Right kidney (tissue), 9 donors: Measurements from ENCODE around the gene ASPHD1.
"Not testable (repeated sequence)": the region's sequence is repeated elsewhere in the genome, so short reads cannot be mapped to it uniquely, and the experiment has no call there.

Experiments used
- DNase-seq: peaks from one replicate; pipeline ENCODE4 v3.0.0-alpha.2; 2016
- long read RNA-seq, 8 donors: transcript quantifications; one replicate each; lab custom pipeline, GENCODE V29; 2026

The ASPHD1 gene, protein sequence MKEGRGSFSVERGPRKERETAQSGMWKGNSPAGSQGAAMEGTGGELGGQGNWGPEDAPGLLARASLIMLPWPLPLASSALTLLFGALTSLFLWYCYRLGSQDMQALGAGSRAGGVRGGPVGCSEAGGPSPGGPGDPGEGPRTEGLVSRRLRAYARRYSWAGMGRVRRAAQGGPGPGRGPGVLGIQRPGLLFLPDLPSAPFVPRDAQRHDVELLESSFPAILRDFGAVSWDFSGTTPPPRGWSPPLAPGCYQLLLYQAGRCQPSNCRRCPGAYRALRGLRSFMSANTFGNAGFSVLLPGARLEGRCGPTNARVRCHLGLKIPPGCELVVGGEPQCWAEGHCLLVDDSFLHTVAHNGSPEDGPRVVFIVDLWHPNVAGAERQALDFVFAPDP
- long read RNA-seq, donor 1, partial matches to known transcripts: 0 of 1 reads
- long read RNA-seq, donor 1, other reads (novel, unspliced or antisense): 0 of 1 reads
- long read RNA-seq, donor 2: 0 reads
- long read RNA-seq, donor 3: 0 reads
- long read RNA-seq, donor 4, partial matches to known transcripts: 0 of 1 reads
- long read RNA-seq, donor 4, other reads (novel, unspliced or antisense): 0 of 1 reads
- long read RNA-seq, donor 5: 0 reads
- long read RNA-seq, donor 6, partial matches to known transcripts: 0 of 2 reads
- long read RNA-seq, donor 6, other reads (novel, unspliced or antisense): 0 of 2 reads
- long read RNA-seq, donor 7: 0 reads
- long read RNA-seq, donor 8, partial matches to known transcripts: 7 of 9 reads
- long read RNA-seq, donor 8, other reads (novel, unspliced or antisense): 0 of 9 reads

DNA sequence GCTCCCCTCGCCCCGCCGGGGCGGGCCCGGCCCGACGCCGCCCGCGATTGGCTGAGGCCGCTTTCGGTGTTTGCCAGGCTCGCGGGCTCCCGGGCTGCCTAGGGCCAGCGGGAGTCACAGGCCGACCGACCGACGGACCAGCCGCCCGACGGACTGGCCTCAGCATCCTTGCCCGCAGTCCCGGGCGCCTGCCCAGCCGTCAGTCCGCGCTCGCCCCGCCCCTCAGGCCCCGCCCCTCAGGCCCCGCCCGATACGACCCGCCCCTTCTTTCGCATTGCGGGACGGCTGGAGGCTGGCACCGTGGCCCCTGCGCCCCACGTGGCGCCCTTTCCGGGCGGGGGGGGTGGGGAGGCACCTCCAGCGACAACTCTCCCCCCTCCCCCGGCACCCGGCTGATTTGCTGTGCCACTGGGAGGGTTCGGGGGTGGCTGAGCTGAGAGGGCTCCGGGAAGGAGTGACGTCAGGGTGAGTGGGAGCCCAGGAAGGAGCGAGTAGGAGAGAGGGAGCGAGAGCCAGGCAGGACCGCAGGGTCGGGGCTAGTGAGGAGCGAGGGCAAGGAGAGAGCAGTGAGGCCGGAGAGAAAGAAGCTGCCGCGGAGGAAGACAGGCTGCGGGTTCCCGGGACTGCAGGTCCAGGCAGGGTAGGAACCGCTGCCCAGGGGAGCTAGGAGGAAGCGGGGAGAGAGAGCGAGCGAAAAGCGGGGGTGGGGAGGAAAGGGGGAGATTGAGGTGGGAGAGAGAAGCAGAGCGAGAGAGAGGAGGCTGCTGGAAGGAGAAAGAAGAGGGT, at the start of gene ASPHD1:
TSS of gene ASPHD1 (plus strand) at position 387 of the 786 bp plus-strand sequence. CDS start 484 bp downstream, outside the sequence.
- peak; percentile 87 for DNase-seq

DNA sequence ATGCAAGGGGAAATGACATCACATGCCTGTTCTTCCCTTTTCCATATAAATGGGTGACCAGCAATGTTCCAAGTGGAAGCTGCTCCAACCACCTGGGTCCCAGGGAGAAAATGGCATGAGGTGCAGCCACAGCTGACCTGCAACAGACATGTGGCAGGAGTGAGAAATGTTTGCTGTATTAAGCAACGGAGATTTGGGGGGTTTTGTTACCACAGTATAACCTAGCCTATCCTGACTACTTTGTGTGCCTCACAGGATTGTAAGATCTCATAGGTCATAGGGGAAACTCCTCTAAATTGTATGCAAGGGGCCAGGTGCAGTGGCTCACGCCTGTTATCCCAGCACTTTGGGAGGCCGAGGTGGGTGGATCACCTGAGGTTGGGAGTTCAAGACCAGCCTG, 49.3 kb upstream of the ASPHD1 start:
- DNase-seq: no peak

DNA sequence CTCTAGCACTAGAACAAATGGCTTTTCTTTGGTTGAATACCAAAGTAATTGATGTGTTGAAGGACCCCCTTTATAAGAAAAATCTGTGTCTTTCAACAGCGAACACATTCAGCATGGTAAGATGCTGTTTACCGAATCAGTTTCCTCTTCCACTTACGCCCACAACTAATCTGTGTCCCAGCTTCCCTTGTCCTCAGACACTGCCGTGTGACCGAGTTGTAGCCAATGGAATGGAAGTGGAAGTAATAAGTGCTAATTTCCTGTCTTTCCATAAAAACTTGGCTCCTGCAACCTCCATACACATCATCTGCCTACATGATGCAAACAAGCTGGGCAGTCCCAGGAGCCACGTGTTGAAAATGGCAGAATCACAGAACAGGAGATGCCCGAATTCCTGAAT, 47.6 kb upstream of the ASPHD1 start:
- DNase-seq: no peak

DNA sequence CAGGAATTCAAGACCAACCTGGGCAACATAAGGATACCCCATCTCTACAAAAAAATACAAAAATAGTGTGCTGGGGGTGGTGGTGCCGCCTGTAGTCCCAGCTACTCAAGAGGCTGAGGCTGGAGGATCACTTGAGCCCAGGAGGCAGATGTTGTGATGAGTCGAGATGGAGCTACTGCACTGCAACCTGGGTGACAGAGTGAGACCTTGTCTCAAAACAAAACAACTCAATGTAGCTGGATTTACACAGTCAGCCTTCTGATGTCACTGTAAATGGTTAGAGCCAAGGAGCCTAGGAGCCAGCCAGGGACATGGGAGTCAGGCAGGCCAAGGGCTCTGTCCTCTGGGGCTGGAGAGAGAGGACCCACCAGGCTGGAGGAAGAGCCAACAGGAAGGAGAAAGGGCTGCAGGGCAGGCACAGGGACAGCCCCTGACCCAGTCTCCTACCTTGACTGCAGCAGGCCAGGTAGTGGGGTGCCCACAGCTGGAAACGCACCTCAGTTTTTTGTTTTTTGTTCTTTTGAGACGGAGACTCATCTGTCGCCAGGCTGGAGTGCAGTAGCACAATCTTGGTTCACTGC, 45.7 kb upstream of the ASPHD1 start:
- DNase-seq: no peak

DNA sequence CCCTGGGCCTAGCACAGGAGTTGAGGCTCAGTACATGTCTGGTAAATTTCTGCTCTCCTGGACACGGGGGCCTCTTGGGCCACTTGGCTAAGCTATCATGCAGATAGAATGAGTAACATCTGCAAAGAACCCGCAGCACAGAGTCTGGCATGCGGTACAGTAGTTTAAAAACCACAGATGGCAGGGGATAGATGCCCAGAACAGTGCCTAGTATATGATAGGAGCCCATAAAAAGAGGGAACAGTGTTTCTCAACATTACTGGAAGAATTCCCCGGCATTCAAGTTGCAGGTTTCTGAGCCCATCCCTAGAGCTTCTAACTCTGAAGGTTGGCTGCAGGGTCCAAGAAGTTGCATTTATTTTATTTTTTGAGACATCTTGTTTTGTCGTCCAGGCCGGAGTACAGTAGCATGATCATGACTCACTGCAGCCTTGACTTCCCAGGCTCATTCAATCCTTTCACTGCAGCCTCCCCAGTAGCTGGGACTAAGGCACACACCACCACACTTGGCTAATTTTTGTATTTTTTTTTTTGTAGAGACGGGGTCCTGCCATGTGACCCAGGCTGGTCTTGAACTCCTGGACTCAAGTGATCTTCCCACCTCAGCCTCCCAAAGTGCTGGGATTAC, 43.0 kb upstream of the ASPHD1 start:
- no peak for DNase-seq

DNA sequence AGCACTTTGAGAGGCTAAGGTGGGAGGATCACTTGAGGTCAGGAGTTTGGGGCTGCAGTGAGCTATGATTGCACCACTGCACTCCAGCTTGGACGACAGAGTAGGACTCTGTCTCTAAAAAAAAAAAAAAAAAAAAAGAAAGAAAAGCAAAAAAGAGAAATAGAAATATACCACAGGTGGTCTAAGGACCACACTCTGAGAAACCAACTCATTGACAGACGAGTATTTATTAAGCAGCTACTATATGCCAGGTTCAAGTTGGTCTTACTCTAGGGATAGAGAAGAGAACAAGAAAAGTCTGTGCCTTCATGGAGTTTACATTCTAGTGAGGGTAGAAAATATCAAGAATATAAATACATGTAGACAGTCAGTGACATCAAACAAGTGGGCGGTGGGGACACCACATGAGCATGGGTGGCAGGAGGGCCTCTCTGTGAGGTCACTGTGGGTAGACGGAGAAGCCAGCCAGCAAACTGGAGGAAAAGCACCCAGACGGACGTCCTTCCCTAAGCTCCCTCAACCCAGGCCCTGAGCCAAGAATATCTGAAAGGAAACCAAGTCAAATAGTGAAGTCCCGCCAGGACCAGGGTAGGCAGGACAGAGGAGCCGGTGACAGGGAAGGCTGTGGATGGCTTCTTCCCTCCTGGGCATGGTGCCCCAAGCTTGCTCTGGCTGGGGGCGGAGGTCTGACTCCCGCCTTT, 42.0 kb upstream of the ASPHD1 start:
- no peak for DNase-seq

DNA sequence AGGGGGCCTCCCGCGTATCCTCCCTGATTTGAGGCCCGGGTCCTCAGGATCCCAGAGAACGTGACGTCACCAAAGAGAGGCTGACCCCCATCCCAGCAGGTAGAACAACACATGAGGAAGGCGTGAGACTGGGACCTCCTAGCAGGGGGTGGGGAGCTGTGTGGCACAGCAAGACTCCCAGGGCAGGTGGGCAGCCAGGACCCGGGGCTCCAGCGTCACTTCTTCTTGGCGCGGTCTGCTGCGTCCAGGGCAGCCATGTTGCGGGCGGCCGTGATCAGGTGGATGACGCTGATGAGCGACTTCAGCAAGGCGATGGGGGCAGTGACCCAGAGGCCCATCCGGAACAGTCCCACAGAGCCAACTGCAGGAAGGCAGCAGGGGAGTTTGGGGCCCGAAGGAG, 41.3 kb upstream of the ASPHD1 start:
- DNase-seq: no peak

DNA sequence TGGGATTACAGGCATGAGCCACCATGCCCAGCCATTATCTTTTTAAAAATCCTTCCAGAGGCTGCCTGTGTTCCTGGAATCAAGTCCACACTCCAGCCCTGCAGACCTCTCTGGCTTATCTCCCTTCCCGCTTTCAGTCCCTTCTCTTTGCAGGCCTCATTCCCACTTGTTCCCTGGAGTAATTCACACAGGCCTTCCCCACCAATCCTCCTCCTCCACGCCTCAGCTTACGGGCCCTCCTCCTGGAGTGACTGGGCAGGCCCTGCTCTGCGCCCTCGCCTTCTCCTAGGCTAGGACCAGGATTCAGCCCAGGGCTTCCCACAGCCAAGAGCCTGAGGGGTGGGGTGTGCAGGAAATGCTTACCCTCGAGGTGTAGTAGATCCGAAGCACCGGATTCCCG, 40.1 kb upstream of the ASPHD1 start:
- no peak for DNase-seq

DNA sequence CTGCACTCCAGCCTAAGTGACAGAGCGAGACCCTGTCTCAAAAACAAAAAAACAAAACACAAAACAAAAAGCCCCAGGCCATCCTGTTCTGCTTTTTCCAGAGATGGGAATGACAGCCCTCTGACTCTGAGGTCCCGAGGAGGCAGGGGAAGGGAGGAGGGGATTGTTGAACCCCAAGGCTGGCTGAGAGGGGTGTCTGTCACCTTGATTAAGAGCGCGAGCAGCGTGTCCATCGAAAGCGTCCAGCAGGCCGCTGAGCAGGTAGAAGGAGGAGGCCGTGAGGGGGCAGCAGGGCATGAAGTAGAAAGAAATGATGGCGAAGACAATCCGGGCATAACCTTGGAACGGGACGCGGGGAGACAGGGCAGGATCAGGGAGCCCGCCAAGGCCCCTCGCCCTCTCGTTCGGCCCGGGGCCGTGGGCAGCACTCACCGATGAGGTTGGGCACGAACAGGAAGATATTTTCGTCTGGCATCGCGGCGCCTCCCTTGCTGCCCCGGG, 37.9 kb upstream of the ASPHD1 start:
- DNase-seq: no peak

DNA sequence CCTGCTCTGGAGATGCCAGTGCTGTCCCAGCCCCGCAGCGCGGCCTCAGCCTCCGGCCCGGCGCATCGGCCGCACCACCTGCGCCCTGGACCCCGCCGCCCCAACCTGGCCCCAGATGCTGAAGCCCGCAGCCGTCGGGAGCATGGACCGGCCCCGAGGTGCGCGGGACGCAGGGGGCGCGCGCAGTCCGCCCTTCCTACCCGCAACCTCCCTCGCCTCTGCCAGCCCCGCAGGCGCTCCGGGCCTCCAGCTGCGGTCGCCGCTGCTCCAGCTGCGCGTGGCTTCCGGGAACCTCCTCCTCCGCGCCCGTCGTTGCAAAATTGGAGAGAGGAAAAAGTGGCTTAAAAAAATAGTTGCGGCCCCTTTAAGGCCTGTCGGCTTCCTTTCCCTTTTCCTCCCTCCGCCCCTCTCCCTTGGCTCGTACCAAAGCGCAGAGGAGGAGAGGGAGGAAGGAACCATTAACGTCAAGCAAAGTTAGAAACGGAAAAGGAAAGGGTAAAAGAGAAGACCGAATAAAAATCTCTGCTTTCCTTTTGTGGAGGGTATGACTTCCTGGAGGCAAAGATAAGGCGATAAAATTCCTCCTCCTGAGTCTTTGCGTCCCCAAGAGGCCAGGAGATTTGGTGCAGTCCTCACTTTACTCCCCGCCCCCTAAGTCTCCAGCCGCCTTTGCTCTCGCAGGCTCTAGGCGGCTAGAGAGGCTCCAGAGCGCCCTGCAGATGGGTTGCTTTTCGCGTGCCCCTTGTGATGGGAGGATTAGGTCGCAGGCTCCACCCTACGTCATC, 37.2 kb upstream of the ASPHD1 start, which contains the start of gene CDIPT:
TSS of gene CDIPT (minus strand) at position 343 of the 785 bp plus-strand sequence. CDS start 369 bp downstream, outside the sequence.
- DNase-seq: peak; percentile 99

DNA sequence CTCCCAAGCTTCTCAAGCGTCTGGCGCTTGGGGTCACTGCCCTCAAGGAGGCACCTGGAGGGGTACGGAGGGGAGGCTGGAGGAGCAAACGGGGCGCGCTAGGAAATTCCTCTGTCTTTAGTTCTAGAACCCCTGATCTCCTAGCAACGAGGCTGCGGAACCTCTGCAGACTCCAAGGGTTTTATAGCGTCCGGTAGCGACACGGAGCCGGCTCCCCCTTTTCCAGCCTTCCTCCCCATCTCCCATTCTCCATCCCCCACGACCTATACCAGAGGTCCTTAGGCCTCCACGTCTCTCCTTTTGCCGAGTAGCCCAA, 36.7 kb upstream of the ASPHD1 start:
- no peak for DNase-seq

DNA sequence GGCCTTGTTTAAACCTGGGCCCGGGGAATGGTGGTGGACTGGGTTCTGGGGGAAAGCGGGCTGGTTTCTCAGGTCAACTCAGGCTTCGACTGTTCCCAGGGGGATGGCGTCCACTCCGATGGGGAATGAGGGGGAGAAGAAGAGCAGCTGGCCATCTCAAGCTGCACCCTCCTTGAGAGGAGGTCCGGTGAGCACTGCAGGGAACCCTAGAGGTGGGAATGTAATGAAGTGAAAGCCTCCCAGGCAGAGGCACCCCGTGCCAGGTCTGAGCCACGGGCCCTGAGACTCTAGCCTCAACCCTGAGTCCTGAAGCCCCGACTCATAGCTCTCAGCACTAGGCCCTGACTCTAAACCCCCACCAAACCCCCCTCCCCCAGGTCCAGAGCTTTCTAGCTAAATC, 36.1 kb upstream of the ASPHD1 start:
- DNase-seq: no peak

DNA sequence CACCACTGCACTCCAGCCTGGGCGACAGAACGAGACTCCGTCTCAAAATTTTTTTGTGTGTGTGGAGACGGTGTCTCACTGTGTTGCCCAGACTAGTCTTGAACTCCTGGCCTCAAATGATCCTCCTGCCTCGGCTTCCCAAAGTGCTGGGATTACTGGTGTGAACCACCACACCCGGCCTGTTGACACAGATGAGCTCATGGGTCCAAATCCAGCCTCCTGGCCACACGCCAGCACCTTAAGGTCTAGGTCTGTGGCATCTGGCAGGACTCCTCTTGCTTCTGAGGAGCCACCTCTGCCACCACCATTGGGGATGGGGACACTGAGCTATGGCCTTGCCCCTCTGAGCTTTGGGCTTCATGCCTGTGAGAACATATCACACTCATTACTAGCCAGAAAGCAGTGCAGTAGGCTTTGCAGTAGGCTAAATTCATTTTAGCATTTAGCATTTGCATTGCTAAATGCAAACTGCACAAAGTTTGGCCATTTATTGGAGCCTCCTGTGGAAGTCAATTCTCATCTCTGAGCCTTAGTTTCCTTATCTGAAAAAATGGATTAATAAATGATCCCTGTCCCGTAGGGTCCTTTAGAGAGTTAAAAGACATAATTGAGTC, 31.8 kb upstream of the ASPHD1 start:
- no peak for DNase-seq

DNA sequence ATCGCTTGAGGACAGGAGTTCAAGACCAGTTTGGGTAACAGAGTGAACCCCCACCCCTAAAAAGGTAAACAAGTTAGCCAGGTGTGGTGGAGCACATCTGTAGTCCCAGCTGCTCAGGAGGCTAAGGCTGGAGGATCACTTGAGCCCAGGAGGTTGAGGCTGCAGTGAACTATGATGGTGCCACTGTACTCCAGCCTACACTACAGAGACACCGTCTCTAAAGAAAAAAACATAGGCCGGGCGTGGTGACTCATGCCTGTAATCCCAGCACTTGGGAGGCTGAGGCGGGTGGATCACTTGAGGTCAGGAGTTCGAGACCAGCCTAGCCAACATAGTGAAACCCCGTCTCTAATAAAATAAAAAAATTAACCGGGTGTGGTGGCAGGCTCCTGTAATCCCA, 31.2 kb upstream of the ASPHD1 start:
- DNase-seq: not testable (repeated sequence)

DNA sequence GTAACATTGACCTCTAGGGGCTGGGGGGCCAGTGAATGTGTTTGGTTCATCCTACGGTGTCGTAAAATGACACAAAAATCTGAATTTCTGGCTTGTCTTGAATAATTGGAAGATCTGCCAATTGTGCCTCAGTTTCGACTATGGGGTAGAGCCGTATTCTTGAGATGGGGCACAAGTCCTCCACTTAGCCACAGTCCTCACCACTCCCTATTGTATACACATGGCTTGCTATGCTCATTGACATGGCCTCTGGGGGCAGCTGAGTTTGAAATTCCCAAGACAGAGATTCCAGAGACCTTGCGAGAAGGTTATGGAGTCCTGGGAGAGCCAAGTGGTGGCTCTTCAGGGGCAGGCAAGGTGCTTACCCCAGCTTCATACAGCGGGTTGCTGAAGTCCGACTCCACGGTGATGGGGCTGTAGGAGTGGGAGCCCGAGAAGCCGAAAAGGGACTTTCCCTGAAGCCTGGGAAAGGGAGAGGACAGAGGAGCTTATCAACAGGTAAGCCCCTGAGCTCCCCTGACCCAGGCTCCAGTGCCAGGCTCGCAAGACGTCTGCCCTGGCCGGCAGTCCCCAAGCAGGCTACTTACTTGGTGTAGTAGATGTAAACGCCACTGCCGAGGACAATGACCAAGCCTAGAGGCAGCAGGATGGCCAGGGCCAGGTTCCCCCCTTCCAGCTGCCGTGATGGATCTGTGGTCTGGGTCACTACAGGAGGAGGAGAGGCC, 28.3 kb upstream of the ASPHD1 start:
- DNase-seq: no peak

DNA sequence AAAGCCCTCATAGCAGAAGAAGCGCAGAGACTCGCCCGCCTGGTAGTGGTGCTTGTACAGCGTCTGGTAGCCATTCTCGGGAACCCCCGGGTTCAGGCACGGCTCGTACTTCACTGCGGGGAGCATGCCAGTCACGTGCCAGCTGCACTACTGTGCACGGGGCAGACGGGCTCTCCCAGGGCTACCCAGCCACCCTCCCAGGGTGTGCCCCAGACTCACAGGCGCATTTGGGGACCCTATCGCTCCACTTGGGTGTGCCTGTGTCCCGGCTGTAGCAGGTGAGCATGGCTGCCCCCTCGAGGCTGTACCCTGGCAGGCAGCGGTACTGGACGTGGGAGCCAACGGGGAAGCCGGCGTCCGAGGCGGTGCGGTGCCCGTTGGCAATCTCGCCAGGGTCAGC, 27.0 kb upstream of the ASPHD1 start:
- DNase-seq: no peak

DNA sequence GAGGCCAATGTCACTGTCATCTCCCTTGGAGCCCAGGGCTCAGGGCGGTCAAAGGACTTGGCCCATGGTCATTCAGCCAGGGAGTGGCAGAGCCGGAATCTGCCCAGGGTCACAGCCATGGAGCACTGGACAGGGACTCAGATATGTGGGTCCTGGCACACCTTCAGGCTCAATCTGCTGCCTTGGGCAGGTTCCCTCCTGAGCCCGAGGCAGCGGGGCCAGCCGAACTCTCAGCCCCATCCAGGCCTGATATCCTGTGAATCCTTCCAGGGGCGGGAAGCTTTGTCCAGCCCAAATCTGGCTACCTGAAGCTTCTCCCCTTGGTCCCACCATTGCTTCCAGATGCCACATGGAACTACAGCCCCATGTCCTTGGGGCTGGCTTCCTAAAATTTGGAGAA, 25.1 kb upstream of the ASPHD1 start:
- DNase-seq: no peak

DNA sequence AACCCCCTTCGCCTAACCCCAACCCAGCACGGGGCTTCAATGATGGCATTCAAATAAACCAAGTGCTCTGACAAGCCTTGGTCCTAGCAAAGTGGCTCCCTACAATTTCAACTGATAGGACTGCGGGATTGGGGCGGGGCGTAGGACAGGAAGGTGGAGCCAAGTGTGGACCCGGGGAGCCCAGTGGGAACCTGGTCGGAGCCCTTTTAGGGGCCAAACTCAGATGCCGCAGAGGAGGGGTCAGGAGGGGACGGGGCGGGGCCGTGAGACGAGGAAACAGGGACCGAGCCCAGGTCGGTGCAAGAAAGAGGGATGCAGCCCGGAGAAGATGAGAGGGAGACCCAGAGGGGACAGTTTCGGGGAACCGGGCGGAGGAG, 24.1 kb upstream of the ASPHD1 start:
- no peak for DNase-seq

DNA sequence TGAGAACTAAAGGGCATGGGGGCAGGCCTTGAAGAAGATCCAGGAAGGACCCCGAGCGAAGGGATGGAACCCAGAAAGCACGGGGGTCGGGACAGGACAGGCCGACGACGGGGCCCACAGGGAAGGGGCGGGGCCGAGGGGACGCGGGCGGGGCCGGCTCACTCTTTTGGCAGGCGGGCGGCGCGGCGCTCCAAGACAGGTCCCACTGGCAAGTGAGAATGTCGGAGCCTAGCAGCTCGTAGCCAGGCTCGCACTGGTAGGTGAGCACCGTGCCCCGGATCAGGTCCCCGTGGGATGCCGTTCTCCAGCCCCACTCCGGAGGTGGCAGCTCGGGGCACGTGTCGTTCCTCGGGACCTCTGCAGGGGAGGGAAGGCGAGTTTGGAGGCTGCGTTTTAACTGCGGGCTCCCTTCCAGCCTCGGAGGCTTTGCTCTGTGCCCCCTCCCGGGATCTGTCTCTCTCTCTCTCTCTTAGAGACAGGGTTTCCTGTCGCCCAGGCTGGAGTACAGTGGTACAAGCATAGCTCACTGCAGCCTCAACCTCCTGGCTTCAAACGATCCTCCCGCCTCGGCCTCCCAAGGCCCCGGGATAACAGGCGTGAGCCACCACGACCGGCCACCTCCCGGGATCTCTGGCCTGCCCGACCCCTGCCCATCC, 23.6 kb upstream of the ASPHD1 start:
- DNase-seq: no peak
